ENCODE measurements around the gene TMC7. TPM values are rescaled to one million over a fixed set of nuclear protein-coding genes. Genes with fewer than 3 reads are reported as not detected.

TMC7 gene
- total RNA-seq, 1 experiment from 2014 or later, result 4.3 TPM

DNA sequence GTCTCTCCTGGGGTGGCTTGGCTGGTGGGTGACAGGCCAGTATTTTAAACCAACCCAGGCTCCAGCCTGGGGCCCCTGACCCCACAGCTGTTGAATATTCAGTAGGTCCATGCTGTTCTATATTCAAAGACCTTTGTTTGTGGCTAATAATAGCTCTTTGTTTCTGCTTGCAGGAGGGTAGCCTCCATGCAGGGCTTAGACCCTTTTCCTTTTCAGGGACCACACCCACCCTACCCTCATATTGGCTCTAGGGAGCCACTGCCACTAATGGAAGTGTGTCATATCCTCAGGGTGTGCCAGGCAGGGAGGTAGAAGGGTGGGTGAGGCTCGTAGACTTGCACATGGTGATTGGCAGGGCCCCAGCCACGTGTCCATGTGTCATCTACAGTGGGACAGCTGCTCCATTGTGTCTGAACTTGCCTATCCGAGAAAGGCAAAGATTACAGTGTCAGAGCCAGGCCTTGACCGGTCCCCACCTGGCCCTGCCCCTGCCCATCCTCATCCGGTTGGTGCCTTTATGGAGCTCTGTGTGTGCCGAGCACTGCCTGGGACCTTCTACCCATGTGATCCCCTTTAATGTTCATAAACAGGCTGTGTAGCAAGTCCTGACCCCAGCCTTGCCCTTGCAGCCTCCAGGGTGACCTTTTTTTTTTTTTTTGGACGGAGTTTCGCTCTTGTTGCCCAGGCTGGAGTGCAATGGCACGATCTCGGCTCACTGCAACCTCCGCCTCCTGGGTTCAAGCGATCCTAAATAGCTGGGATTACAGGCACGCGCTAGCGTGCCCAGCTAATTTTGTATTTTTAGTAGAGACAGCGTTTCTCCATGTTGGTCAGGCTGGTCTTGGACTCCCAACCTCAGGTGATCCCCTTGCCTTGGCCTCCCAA lies 22.1 kb downstream of the TMC7 start:
- no peak overlapping the region for H3K4me2 ChIP-seq (ENCODE audit: insufficient read depth, insufficient read length, low read length)

More for the DNA sequence above, 22.1 kb downstream of the TMC7 start:
- TF ChIP-seq CTCF (conservative IDR thresholded peaks at IDR 0.05), result no peak
- Histone ChIP-seq H3K56ac (ENCODE audit: insufficient read length, low read depth, low read length) (no peak overlapping the region), H2AFZ (ENCODE audit: low read length) (no peak overlapping the region), H2BK5ac (ENCODE audit: insufficient read length, low read length) (no peak overlapping the region), H3K79me1 (ENCODE audit: insufficient read depth, low read depth, low read length, poor library complexity, severe bottlenecking) (no peaks in the 10 kb centered on the region), H4K91ac (ENCODE audit: insufficient read length, low read depth, low read length) (no peak overlapping the region), H3K27me3 (ENCODE audit: insufficient read depth, low read length) (no peaks in the 10 kb centered on the region), H4K20me1 (ENCODE audit: control insufficient read depth, insufficient read depth, insufficient read length) (no peaks in the 10 kb centered on the region), H3K23me2 (ENCODE audit: insufficient read length, low read depth, low read length, poor library complexity, severe bottlenecking) (no peaks in the 10 kb centered on the region), H3K9ac (ENCODE audit: extremely low read depth, insufficient read length, low read length) (no peak overlapping the region), H3K27ac (ENCODE audit: insufficient read length, low read depth, low read length) (no peak overlapping the region), H2BK20ac (ENCODE audit: low read depth, low read length, poor library complexity, severe bottlenecking) (no peak overlapping the region), H2BK12ac (ENCODE audit: insufficient read length, low read depth, low read length) (no peak overlapping the region), H3K9me3 (ENCODE audit: control insufficient read depth, low read depth, low read length) (no peaks in the 10 kb centered on the region), H3K4ac (ENCODE audit: low read depth, low read length) (no peak overlapping the region), H3K23ac (ENCODE audit: insufficient read length, low read depth, low read length) (no peak overlapping the region), H2BK15ac (ENCODE audit: low read depth, low read length) (no peak overlapping the region), H4K8ac (replicated peaks; ENCODE audit: insufficient read length, low read depth, low read length) (no peak overlapping the region), H3K18ac (ENCODE audit: insufficient read length, low read depth, low read length) (peak overlapping the region; percentile 31), H2BK120ac (ENCODE audit: low read depth, low read length, poor library complexity, severe bottlenecking) (no peak overlapping the region), H2AK5ac (ENCODE audit: insufficient read length, low read length) (no peak overlapping the region), H3K4me1 (ENCODE audit: insufficient read depth, low read length) (peaks cover 2% of the 10 kb centered on the region; the same call in 1 of the 2 replicates), H3K14ac (ENCODE audit: insufficient read depth, low read length) (no peak overlapping the region), H4K5ac (ENCODE audit: insufficient read length, low read depth, low read length) (no peak overlapping the region), H3K79me2 (ENCODE audit: insufficient read depth, low read length) (no peaks in the 10 kb centered on the region), H3T11ph (ENCODE audit: low read length) (no peak overlapping the region)
- Mint-ChIP-seq H3K36me3 (ENCODE audit: insufficient read depth in 1 of 3, low read depth in 3 of 3) (peaks cover 11 to 26% (median 16%) of the 10 kb centered on the region in 3 experiments), H3K9me3 (peaks cover 5 to 6% of the 10 kb centered on the region in 2 experiments; a peak in 3 of 5 replicates), H3K4me1 (peaks cover 27% of the 10 kb centered on the region in 2 experiments), H3K27me3 (ENCODE audit: low read depth) (no peaks in the 10 kb centered on the region), H3K4me3 (no peak overlapping the region; a peak in 2 of 5 replicates), H3K27ac (peak overlapping the region; percentile 60 to 97 (median 62); a peak in 5 of 7 replicates)
- DNase-seq, result peak; percentile 46
- no CpG with 5 or more reads among the region's 16 CpGs for WGBS (ENCODE audit: extremely low coverage, insufficient read length, low lambda C conversion rate)
